IMR-90 (cell line): ENCODE results near the gene TMEM200A. TPM values are rescaled to one million over a fixed set of nuclear protein-coding genes. Genes with fewer than 3 reads are reported as not detected.

Experiments used
- ATAC-seq: fragments of 200-7000 bp; cut with Tn5 transposase; 2 replicates; pipeline ENCODE4 v1.9.1; 2020; ENCODE audit warnings: low read depth, mild to moderate bottlenecking, moderate library complexity
- BruUV-seq: library from RNA; stranded (reverse); fragments of 400-500 nt; replicated peaks from 2 replicates; lab custom pipeline; 2021; lab: Mats Ljungman, UMichigan
- CTCF ChIA-PET: fragments of 300-600 bp; formaldehyde crosslinking; extraction: SDS; loops from one replicate; lab custom pipeline; 2021; ENCODE audit warnings: antibody characterized with exemption; lab: Yijun Ruan, JAX
- POLR2A ChIA-PET: fragments of 300-600 bp; sonication (Branson Sonifier 250); formaldehyde crosslinking; loops from one replicate; lab custom pipeline; 2022; ENCODE audit warnings: antibody characterized with exemption; ENCODE audit not compliant: unreplicated experiment; lab: Charles Lee
- DNase-seq: peaks from one replicate; pipeline ENCODE4 v3.0.0; 2013
- H2AFZ ChIP-seq: replicated peaks from 2 replicates; pipeline ENCODE3; 2013; ENCODE audit warnings: low read length, mild to moderate bottlenecking; ENCODE audit not compliant: poor library complexity
- H2AK5ac ChIP-seq: 2 replicates; pipeline ENCODE4 v1.6.1; 2013; ENCODE audit warnings: low read depth, low read length, inconsistent platforms
- H2AK9ac ChIP-seq: replicated peaks from 2 replicates; pipeline ENCODE3; 2013; ENCODE audit warnings: mild to moderate bottlenecking, low read depth, low read length, moderate library complexity; ENCODE audit not compliant: poor library complexity
- H2BK120ac ChIP-seq: 2 replicates; pipeline ENCODE4 v1.6.1; 2013; ENCODE audit warnings: low read depth, low read length, inconsistent platforms
- H2BK15ac ChIP-seq: 3 replicates; pipeline ENCODE4 v1.6.1; 2013; ENCODE audit warnings: low read depth, low read length, inconsistent platforms
- H2BK20ac ChIP-seq: 2 replicates; pipeline ENCODE4 v1.6.1; 2013; ENCODE audit warnings: low read depth, mild to moderate bottlenecking, inconsistent platforms, low read length, moderate library complexity
- H2BK5ac ChIP-seq: 2 replicates; pipeline ENCODE4 v1.6.1; 2013; ENCODE audit warnings: mild to moderate bottlenecking, low read depth, low read length, inconsistent platforms; ENCODE audit not compliant: poor library complexity, severe bottlenecking
- H3K14ac ChIP-seq: replicated peaks from 2 replicates; pipeline ENCODE4 v1.6.1; 2013; ENCODE audit warnings: low read depth, low read length, inconsistent platforms
- H3K18ac ChIP-seq: 2 replicates; pipeline ENCODE4 v1.6.1; 2013; ENCODE audit warnings: low read depth, low read length, control low read depth
- H3K23ac ChIP-seq: 2 replicates; pipeline ENCODE4 v1.6.1; 2013; ENCODE audit warnings: low read depth, low read length, inconsistent platforms
- H3K27ac ChIP-seq: 2 replicates; pipeline ENCODE4 v1.5.1; 2013; ENCODE audit warnings: mild to moderate bottlenecking, control low read depth, low read length; ENCODE audit not compliant: insufficient read depth
- H3K27me3 ChIP-seq: 2 replicates; pipeline ENCODE4 v1.6.1; 2013; ENCODE audit warnings: low read length; ENCODE audit not compliant: control insufficient read depth, insufficient read depth
- H3K36me3 ChIP-seq: 2 replicates; pipeline ENCODE4 v1.6.1; 2013; ENCODE audit warnings: low read length, mixed read lengths; ENCODE audit not compliant: control insufficient read depth, insufficient read depth
- H3K4ac ChIP-seq: 2 replicates; pipeline ENCODE4 v1.6.1; 2013; ENCODE audit warnings: low read depth, low read length, inconsistent platforms
- H3K4me1 ChIP-seq: 2 replicates; pipeline ENCODE4 v1.6.1; 2013; ENCODE audit warnings: low read length, mixed read lengths; ENCODE audit not compliant: control insufficient read depth, insufficient read depth
- H3K4me2 ChIP-seq: 2 replicates; pipeline ENCODE4 v1.6.1; 2013; ENCODE audit warnings: low read depth, mild to moderate bottlenecking, control low read depth, low read length, moderate library complexity
- H3K4me3 ChIP-seq: 2 replicates; pipeline ENCODE4 v1.5.1; 2013; ENCODE audit warnings: low read depth, mild to moderate bottlenecking, control low read depth, low read length, moderate library complexity; ENCODE audit not compliant: insufficient read depth
- H3K56ac ChIP-seq: 2 replicates; pipeline ENCODE4 v1.6.1; 2013; ENCODE audit warnings: low read length, inconsistent platforms; ENCODE audit not compliant: insufficient read depth; ENCODE audit errors: extremely low read depth
- H3K79me1 ChIP-seq, 2 experiments: 2 replicates each; pipeline ENCODE4 v1.6.1; 2013; ENCODE audit warnings: low read length in 2 of 2, inconsistent platforms in 1 of 2, low read depth in 1 of 2
- H3K9ac ChIP-seq: 2 replicates; pipeline ENCODE4 v1.6.1; 2013; ENCODE audit warnings: low read depth, low read length, control low read depth
- H3K9me1 ChIP-seq: 2 replicates; pipeline ENCODE4 v1.6.1; 2013; ENCODE audit warnings: low read length, inconsistent platforms; ENCODE audit not compliant: insufficient read depth
- H3K9me3 ChIP-seq: 2 replicates; pipeline ENCODE4 v1.6.1; 2013; ENCODE audit warnings: low read length; ENCODE audit not compliant: control insufficient read depth, insufficient read depth
- H4K20me1 ChIP-seq: 2 replicates; pipeline ENCODE4 v1.6.1; 2013; ENCODE audit warnings: low read length, inconsistent platforms; ENCODE audit not compliant: insufficient read depth
- H4K5ac ChIP-seq: 2 replicates; pipeline ENCODE4 v1.6.1; 2013; ENCODE audit warnings: mild to moderate bottlenecking, low read depth, low read length, control low read depth
- H4K8ac ChIP-seq, 2 experiments: 2 replicates each; pipeline ENCODE4 v1.6.1; 2013; ENCODE audit warnings: low read depth in 2 of 2, low read length in 2 of 2, control low read depth in 1 of 2, inconsistent platforms in 1 of 2
- H4K91ac ChIP-seq: 2 replicates; pipeline ENCODE4 v1.6.1; 2013; ENCODE audit warnings: low read depth, low read length, inconsistent platforms; ENCODE audit not compliant: insufficient read depth
- BHLHE40 ChIP-seq: fragments of 150-350 bp; IDR thresholded peaks from 2 replicates; pipeline ENCODE4 v1.6.1; 2016; ENCODE audit warnings: mild to moderate bottlenecking, low read depth, low read length
- CHD1 ChIP-seq: IDR thresholded peaks from 2 replicates; pipeline ENCODE4 v1.6.1; 2012; ENCODE audit warnings: low read depth, low read length, improper control_type of control experiment
- CTCF ChIP-seq: conservative IDR thresholded peaks from 2 replicates; pipeline ENCODE4 v1.5.1; 2012; ENCODE audit warnings: mild to moderate bottlenecking, low read depth, low read length, improper control_type of control experiment
- POLR2A ChIP-seq: IDR thresholded peaks from 2 replicates; pipeline ENCODE4 v1.6.1; 2012; ENCODE audit warnings: mild to moderate bottlenecking, low read depth, low read length
- RAD21 ChIP-seq: IDR thresholded peaks from 2 replicates; pipeline ENCODE4 v1.6.1; 2012; ENCODE audit warnings: low read length, improper control_type of control experiment
- WGBS, 2 experiments: methylation state at CpG; one replicate each; pipeline versions ENCODE4 v1.1.5 to v1.1.7; 2013; ENCODE audit warnings: missing lambda C conversion rate in 2 of 2; ENCODE audit not compliant: insufficient read length in 1 of 2; ENCODE audit errors: extremely low coverage in 2 of 2; 5-methylcytosine and 5-hydroxymethylcytosine counted together
- dilution Hi-C: fragments of 300-500 bp; cut with HindIII; formaldehyde crosslinking; loops from one replicate; pipeline ENCODE4 v1.14.3; 2018; ENCODE audit warnings: low sequenced_read_pairs; ENCODE audit not compliant: unreplicated experiment
- in situ Hi-C: fragments of 300-500 bp; cut with MboI; formaldehyde crosslinking; loops from 3 replicates; pipeline ENCODE4 v1.14.3; 2019; ENCODE audit warnings: low sequenced_read_pairs, inconsistent platforms, mixed read lengths
- intact Hi-C: fragments of 100-400 bp; cut with micrococcal nuclease; formaldehyde crosslinking; loops from 2 replicates; pipeline ENCODE4 v1.10.0; 2022
- polyA plus RNA-seq, 3 experiments: library from polyadenylated mRNA; depleted of rRNA; stranded (reverse); fragments of >200 nt; gene quantifications; 2 replicates each; pipeline ENCODE4 v1.2.3, GENCODE V29; 2012; ENCODE audit warnings: low replicate concordance in 1 of 3
- total RNA-seq: library from RNA; depleted of rRNA; stranded (reverse); fragments of >200 nt; gene quantifications from 2 replicates; pipeline ENCODE4 v1.2.3, GENCODE V29; 2012

TMEM200A gene
- total and polyA plus RNA-seq, 2 of the 4 experiments (the other 2 are of a cell fraction), result 22.8 to 37.1 TPM

DNA sequence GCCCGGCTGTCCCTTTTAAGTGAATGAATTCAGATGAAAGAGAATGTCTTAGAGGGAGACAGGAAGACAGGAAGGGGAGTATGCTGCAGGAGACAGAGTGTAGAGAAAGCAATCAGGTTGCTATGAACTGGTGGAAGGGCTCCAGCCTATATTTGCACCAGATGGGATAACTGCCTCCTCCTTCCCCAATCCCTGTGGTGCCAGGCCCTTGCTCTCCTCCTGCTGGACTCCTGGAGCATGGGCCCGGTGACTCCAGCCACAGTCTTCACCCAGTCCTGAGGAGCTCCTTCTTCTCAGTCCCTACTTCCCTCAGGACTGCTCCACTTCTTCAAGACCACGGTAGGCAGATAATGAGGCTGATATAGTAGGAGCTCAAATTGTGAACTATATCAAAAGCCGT lies 91.8 kb downstream of the TMEM200A start:
- Histone ChIP-seq H4K91ac (no peak overlapping the region), H2AFZ (no peak overlapping the region), H4K20me1 (no peaks in the 10 kb centered on the region), H3K23ac (no peak overlapping the region), H2BK15ac (no peak overlapping the region), H2BK20ac (no peak overlapping the region), H3K4me1 (no peaks in the 10 kb centered on the region), H2BK5ac (no peak overlapping the region), H2AK5ac (no peak overlapping the region), H3K9me1 (no peaks in the 10 kb centered on the region), H3K79me1 (no peaks in the 10 kb centered on the region), H4K5ac (no peak overlapping the region), H3K56ac (no peak overlapping the region), H4K8ac (no peak overlapping the region), H3K9me3 (no peaks in the 10 kb centered on the region), H3K4me2 (no peak overlapping the region), H3K4me3 (no peak overlapping the region), H2BK120ac (no peak overlapping the region), H3K14ac (no peak overlapping the region), H3K4ac (no peak overlapping the region), H3K27ac (no peak overlapping the region), H3K9ac (no peak overlapping the region), H3K27me3 (no peaks in the 10 kb centered on the region), H3K36me3 (no peaks in the 10 kb centered on the region), H2AK9ac (no peak overlapping the region), H3K18ac (no peak overlapping the region)
- ChIA-PET POLR2A (no interaction called here), CTCF (interaction anchor here (0.6 to 1.0 kb wide), 2 partner anchors 90 to 114 kb away, joined by 3 to 4 read pairs; no protein-coding TSS in a partner anchor)
- intact Hi-C loops, result no loop called here
- WGBS, 2 experiments, result 100% methylated on average over 1 of the region's 4 CpGs; no CpG with 5 or more reads in 1 of the 2 experiments
- BruUV-seq, result no TSS peak
- in situ Hi-C loops, result no loop called here
- DNase-seq, result no peak
- no peak for ATAC-seq
- no peak for TF ChIP-seq BHLHE40
- 0 out of 2 replicates have a peak, but pooled peaks have one; percentile 22 for TF ChIP-seq RAD21
- TF ChIP-seq CTCF, result no peak; the same call in 1 of the 2 replicates
- TF ChIP-seq POLR2A, result no peak
- TF ChIP-seq CHD1, result no peak
- dilution Hi-C loops, result no loop called here
